IMR-90 (cell line): Measurements from ENCODE around the gene TRAPPC10. TPM values are rescaled to one million over a fixed set of nuclear protein-coding genes. Genes with fewer than 3 reads are reported as not detected.

ENCODE experiments used
- ATAC-seq: fragments of 200-7000 bp; cut with Tn5 transposase; 2 replicates; pipeline ENCODE4 v1.9.1; 2020; ENCODE audit warnings: low read depth, mild to moderate bottlenecking, moderate library complexity
- BruUV-seq: library from RNA; stranded (reverse); fragments of 400-500 nt; replicated peaks from 2 replicates; lab custom pipeline; 2021; lab: Mats Ljungman, UMichigan
- CTCF ChIA-PET: fragments of 300-600 bp; formaldehyde crosslinking; extraction: SDS; loops from one replicate; lab custom pipeline; 2021; ENCODE audit warnings: antibody characterized with exemption; lab: Yijun Ruan, JAX
- POLR2A ChIA-PET: fragments of 300-600 bp; sonication (Branson Sonifier 250); formaldehyde crosslinking; loops from one replicate; lab custom pipeline; 2022; ENCODE audit warnings: antibody characterized with exemption; ENCODE audit not compliant: unreplicated experiment; lab: Charles Lee
- DNase-seq: peaks from one replicate; pipeline ENCODE4 v3.0.0; 2013
- H2AFZ ChIP-seq: replicated peaks from 2 replicates; pipeline ENCODE3; 2013; ENCODE audit warnings: low read length, mild to moderate bottlenecking; ENCODE audit not compliant: poor library complexity
- H2AK5ac ChIP-seq: 2 replicates; pipeline ENCODE4 v1.6.1; 2013; ENCODE audit warnings: low read depth, low read length, inconsistent platforms
- H2AK9ac ChIP-seq: replicated peaks from 2 replicates; pipeline ENCODE3; 2013; ENCODE audit warnings: mild to moderate bottlenecking, low read depth, low read length, moderate library complexity; ENCODE audit not compliant: poor library complexity
- H2BK120ac ChIP-seq: 2 replicates; pipeline ENCODE4 v1.6.1; 2013; ENCODE audit warnings: low read depth, low read length, inconsistent platforms
- H2BK15ac ChIP-seq: 3 replicates; pipeline ENCODE4 v1.6.1; 2013; ENCODE audit warnings: low read depth, low read length, inconsistent platforms
- H2BK20ac ChIP-seq: 2 replicates; pipeline ENCODE4 v1.6.1; 2013; ENCODE audit warnings: low read depth, mild to moderate bottlenecking, inconsistent platforms, low read length, moderate library complexity
- H2BK5ac ChIP-seq: 2 replicates; pipeline ENCODE4 v1.6.1; 2013; ENCODE audit warnings: mild to moderate bottlenecking, low read depth, low read length, inconsistent platforms; ENCODE audit not compliant: poor library complexity, severe bottlenecking
- H3K14ac ChIP-seq: replicated peaks from 2 replicates; pipeline ENCODE4 v1.6.1; 2013; ENCODE audit warnings: low read depth, low read length, inconsistent platforms
- H3K18ac ChIP-seq: 2 replicates; pipeline ENCODE4 v1.6.1; 2013; ENCODE audit warnings: low read depth, low read length, control low read depth
- H3K23ac ChIP-seq: 2 replicates; pipeline ENCODE4 v1.6.1; 2013; ENCODE audit warnings: low read depth, low read length, inconsistent platforms
- H3K27ac ChIP-seq: 2 replicates; pipeline ENCODE4 v1.5.1; 2013; ENCODE audit warnings: mild to moderate bottlenecking, control low read depth, low read length; ENCODE audit not compliant: insufficient read depth
- H3K27me3 ChIP-seq: 2 replicates; pipeline ENCODE4 v1.6.1; 2013; ENCODE audit warnings: low read length; ENCODE audit not compliant: control insufficient read depth, insufficient read depth
- H3K36me3 ChIP-seq: 2 replicates; pipeline ENCODE4 v1.6.1; 2013; ENCODE audit warnings: low read length, mixed read lengths; ENCODE audit not compliant: control insufficient read depth, insufficient read depth
- H3K4ac ChIP-seq: 2 replicates; pipeline ENCODE4 v1.6.1; 2013; ENCODE audit warnings: low read depth, low read length, inconsistent platforms
- H3K4me1 ChIP-seq: 2 replicates; pipeline ENCODE4 v1.6.1; 2013; ENCODE audit warnings: low read length, mixed read lengths; ENCODE audit not compliant: control insufficient read depth, insufficient read depth
- H3K4me2 ChIP-seq: 2 replicates; pipeline ENCODE4 v1.6.1; 2013; ENCODE audit warnings: low read depth, mild to moderate bottlenecking, control low read depth, low read length, moderate library complexity
- H3K4me3 ChIP-seq: 2 replicates; pipeline ENCODE4 v1.5.1; 2013; ENCODE audit warnings: low read depth, mild to moderate bottlenecking, control low read depth, low read length, moderate library complexity; ENCODE audit not compliant: insufficient read depth
- H3K56ac ChIP-seq: 2 replicates; pipeline ENCODE4 v1.6.1; 2013; ENCODE audit warnings: low read length, inconsistent platforms; ENCODE audit not compliant: insufficient read depth; ENCODE audit errors: extremely low read depth
- H3K79me1 ChIP-seq, 2 experiments: 2 replicates each; pipeline ENCODE4 v1.6.1; 2013; ENCODE audit warnings: low read length in 2 of 2, inconsistent platforms in 1 of 2, low read depth in 1 of 2
- H3K9ac ChIP-seq: 2 replicates; pipeline ENCODE4 v1.6.1; 2013; ENCODE audit warnings: low read depth, low read length, control low read depth
- H3K9me1 ChIP-seq: 2 replicates; pipeline ENCODE4 v1.6.1; 2013; ENCODE audit warnings: low read length, inconsistent platforms; ENCODE audit not compliant: insufficient read depth
- H3K9me3 ChIP-seq: 2 replicates; pipeline ENCODE4 v1.6.1; 2013; ENCODE audit warnings: low read length; ENCODE audit not compliant: control insufficient read depth, insufficient read depth
- H4K20me1 ChIP-seq: 2 replicates; pipeline ENCODE4 v1.6.1; 2013; ENCODE audit warnings: low read length, inconsistent platforms; ENCODE audit not compliant: insufficient read depth
- H4K5ac ChIP-seq: 2 replicates; pipeline ENCODE4 v1.6.1; 2013; ENCODE audit warnings: mild to moderate bottlenecking, low read depth, low read length, control low read depth
- H4K8ac ChIP-seq, 2 experiments: 2 replicates each; pipeline ENCODE4 v1.6.1; 2013; ENCODE audit warnings: low read depth in 2 of 2, low read length in 2 of 2, control low read depth in 1 of 2, inconsistent platforms in 1 of 2
- H4K91ac ChIP-seq: 2 replicates; pipeline ENCODE4 v1.6.1; 2013; ENCODE audit warnings: low read depth, low read length, inconsistent platforms; ENCODE audit not compliant: insufficient read depth
- BHLHE40 ChIP-seq: fragments of 150-350 bp; IDR thresholded peaks from 2 replicates; pipeline ENCODE4 v1.6.1; 2016; ENCODE audit warnings: mild to moderate bottlenecking, low read depth, low read length
- CEBPB ChIP-seq: IDR thresholded peaks from 2 replicates; pipeline ENCODE4 v1.6.1; 2012; ENCODE audit warnings: low read depth, low read length, improper control_type of control experiment
- CHD1 ChIP-seq: IDR thresholded peaks from 2 replicates; pipeline ENCODE4 v1.6.1; 2012; ENCODE audit warnings: low read depth, low read length, improper control_type of control experiment
- ELK1 ChIP-seq: fragments of 150-350 bp; IDR thresholded peaks from 2 replicates; pipeline ENCODE4 v1.6.1; 2016; ENCODE audit warnings: low read depth, mild to moderate bottlenecking, low read length, moderate library complexity, borderline replicate concordance
- FOS ChIP-seq: fragments of 150-350 bp; IDR thresholded peaks from 2 replicates; pipeline ENCODE4 v1.6.1; 2016; ENCODE audit warnings: low read depth, low read length
- MAFK ChIP-seq: IDR thresholded peaks from 2 replicates; pipeline ENCODE4 v1.6.1; 2012; ENCODE audit warnings: low read depth, low read length, improper control_type of control experiment
- MAZ ChIP-seq: IDR thresholded peaks from 2 replicates; pipeline ENCODE4 v1.6.1; 2012; ENCODE audit warnings: low read depth, mild to moderate bottlenecking, low read length, improper control_type of control experiment, moderate library complexity, borderline replicate concordance
- MXI1 ChIP-seq: IDR thresholded peaks from 2 replicates; pipeline ENCODE4 v1.6.1; 2012; ENCODE audit warnings: low read depth, mild to moderate bottlenecking, low read length, moderate library complexity, borderline replicate concordance
- NFE2L2 ChIP-seq: fragments of 150-350 bp; IDR thresholded peaks from 2 replicates; pipeline ENCODE4 v1.6.1; 2016; ENCODE audit warnings: low read depth, mild to moderate bottlenecking, low read length
- POLR2A ChIP-seq: IDR thresholded peaks from 2 replicates; pipeline ENCODE4 v1.6.1; 2012; ENCODE audit warnings: mild to moderate bottlenecking, low read depth, low read length
- RAD21 ChIP-seq: IDR thresholded peaks from 2 replicates; pipeline ENCODE4 v1.6.1; 2012; ENCODE audit warnings: low read length, improper control_type of control experiment
- RCOR1 ChIP-seq: IDR thresholded peaks from 2 replicates; pipeline ENCODE4 v1.6.1; 2012; ENCODE audit warnings: mild to moderate bottlenecking, low read length, improper control_type of control experiment; ENCODE audit not compliant: insufficient replicate concordance
- RFX5 ChIP-seq: IDR thresholded peaks from 2 replicates; pipeline ENCODE4 v1.8.0; 2012; ENCODE audit warnings: low read depth, mild to moderate bottlenecking, low read length, moderate library complexity
- SMC3 ChIP-seq: fragments of 150-350 bp; IDR thresholded peaks from 2 replicates; pipeline ENCODE4 v1.6.1; 2016; ENCODE audit warnings: low read depth, mild to moderate bottlenecking, antibody characterized with exemption, low read length, moderate library complexity
- whole genome bisulfite sequencing, 2 experiments: methylation state at CpG; one replicate each; pipeline versions ENCODE4 v1.1.5 to v1.1.7; 2013; ENCODE audit warnings: missing lambda C conversion rate in 2 of 2; ENCODE audit not compliant: insufficient read length in 1 of 2; ENCODE audit errors: extremely low coverage in 2 of 2; 5-methylcytosine and 5-hydroxymethylcytosine counted together
- dilution Hi-C: fragments of 300-500 bp; cut with HindIII; formaldehyde crosslinking; loops from one replicate; pipeline ENCODE4 v1.14.3; 2018; ENCODE audit warnings: low sequenced_read_pairs; ENCODE audit not compliant: unreplicated experiment
- in situ Hi-C: fragments of 300-500 bp; cut with MboI; formaldehyde crosslinking; loops from 3 replicates; pipeline ENCODE4 v1.14.3; 2019; ENCODE audit warnings: low sequenced_read_pairs, inconsistent platforms, mixed read lengths
- intact Hi-C: fragments of 100-400 bp; cut with micrococcal nuclease; formaldehyde crosslinking; loops from 2 replicates; pipeline ENCODE4 v1.10.0; 2022
- polyA plus RNA-seq, 3 experiments: library from polyadenylated mRNA; depleted of rRNA; stranded (reverse); fragments of >200 nt; gene quantifications; 2 replicates each; pipeline ENCODE4 v1.2.3, GENCODE V29; 2012; ENCODE audit warnings: low replicate concordance in 1 of 3
- total RNA-seq: library from RNA; depleted of rRNA; stranded (reverse); fragments of >200 nt; gene quantifications from 2 replicates; pipeline ENCODE4 v1.2.3, GENCODE V29; 2012
- TF ChIP-seq, protein P1 (sequence below): conservative IDR thresholded peaks from 2 replicates; pipeline ENCODE4 v1.5.1; 2012; ENCODE audit warnings: mild to moderate bottlenecking, low read depth, low read length, improper control_type of control experiment
- TF ChIP-seq, protein P2 (sequence below): fragments of 150-350 bp; IDR thresholded peaks from 2 replicates; pipeline ENCODE4 v1.6.1; 2017; ENCODE audit warnings: mild to moderate bottlenecking, antibody characterized with exemption, low read length, low read depth

The TRAPPC10 gene
- total and polyA plus RNA-seq, 2 of the 4 experiments (the other 2 are of a cell fraction), result 17.8 to 18.1 TPM

- no peak overlapping the region for H3K56ac ChIP-seq
- no TSS peak for BruUV-seq
- H3K9me1 ChIP-seq, result peaks cover 5% of the 10 kb centered on the region
- dilution Hi-C loops, result no loop called here
- in situ Hi-C loops, result no loop called here
- no peak overlapping the region for H3K27ac ChIP-seq
- H2BK120ac ChIP-seq, result no peak overlapping the region
- H4K8ac ChIP-seq, result no peak overlapping the region
- no peak overlapping the region for H2AFZ ChIP-seq
- no peak overlapping the region for H4K91ac ChIP-seq
- no peak overlapping the region for H2BK20ac ChIP-seq
- H2BK15ac ChIP-seq, result no peak overlapping the region
- no peak overlapping the region for H3K9ac ChIP-seq
- H3K36me3 ChIP-seq, result peaks cover 36% of the 10 kb centered on the region
- H2AK5ac ChIP-seq, result no peak overlapping the region
- ChIA-PET CTCF (no interaction called here), POLR2A (no interaction called here)
- no peak overlapping the region for H4K5ac ChIP-seq
- no peaks in the 10 kb centered on the region for H3K27me3 ChIP-seq
- ATAC-seq, result no peak
- H3K4me2 ChIP-seq, result no peak overlapping the region
- H3K18ac ChIP-seq, result no peak overlapping the region
- WGBS, 2 experiments, result 94% methylated on average over 8 of the region's 18 CpGs; no CpG with 5 or more reads in 1 of the 2 experiments
- H2BK5ac ChIP-seq, result no peak overlapping the region
- H3K4ac ChIP-seq, result no peak overlapping the region
- no peaks in the 10 kb centered on the region for H3K9me3 ChIP-seq
- intact Hi-C loops, result no loop called here
- no peak overlapping the region for H3K23ac ChIP-seq
- H3K14ac ChIP-seq, result no peak overlapping the region
- H3K4me3 ChIP-seq, result no peak overlapping the region
- no peak for TF ChIP-seq RFX5
- no peak for TF ChIP-seq MAFK
- no peak for TF ChIP-seq MXI1
- no peak for TF ChIP-seq SMC3
- no peak for TF ChIP-seq NFE2L2
- no peak for TF ChIP-seq CHD1
- TF ChIP-seq RAD21, result no peak
- TF ChIP-seq, protein P1, sequence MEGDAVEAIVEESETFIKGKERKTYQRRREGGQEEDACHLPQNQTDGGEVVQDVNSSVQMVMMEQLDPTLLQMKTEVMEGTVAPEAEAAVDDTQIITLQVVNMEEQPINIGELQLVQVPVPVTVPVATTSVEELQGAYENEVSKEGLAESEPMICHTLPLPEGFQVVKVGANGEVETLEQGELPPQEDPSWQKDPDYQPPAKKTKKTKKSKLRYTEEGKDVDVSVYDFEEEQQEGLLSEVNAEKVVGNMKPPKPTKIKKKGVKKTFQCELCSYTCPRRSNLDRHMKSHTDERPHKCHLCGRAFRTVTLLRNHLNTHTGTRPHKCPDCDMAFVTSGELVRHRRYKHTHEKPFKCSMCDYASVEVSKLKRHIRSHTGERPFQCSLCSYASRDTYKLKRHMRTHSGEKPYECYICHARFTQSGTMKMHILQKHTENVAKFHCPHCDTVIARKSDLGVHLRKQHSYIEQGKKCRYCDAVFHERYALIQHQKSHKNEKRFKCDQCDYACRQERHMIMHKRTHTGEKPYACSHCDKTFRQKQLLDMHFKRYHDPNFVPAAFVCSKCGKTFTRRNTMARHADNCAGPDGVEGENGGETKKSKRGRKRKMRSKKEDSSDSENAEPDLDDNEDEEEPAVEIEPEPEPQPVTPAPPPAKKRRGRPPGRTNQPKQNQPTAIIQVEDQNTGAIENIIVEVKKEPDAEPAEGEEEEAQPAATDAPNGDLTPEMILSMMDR, result no peak
- TF ChIP-seq RCOR1, result no peak
- TF ChIP-seq BHLHE40, result no peak
- no peak for TF ChIP-seq MAZ
- no peak for TF ChIP-seq CEBPB
- no peak for TF ChIP-seq ELK1
- no peak for TF ChIP-seq FOS
- no peak for TF ChIP-seq POLR2A
- TF ChIP-seq, protein P2, sequence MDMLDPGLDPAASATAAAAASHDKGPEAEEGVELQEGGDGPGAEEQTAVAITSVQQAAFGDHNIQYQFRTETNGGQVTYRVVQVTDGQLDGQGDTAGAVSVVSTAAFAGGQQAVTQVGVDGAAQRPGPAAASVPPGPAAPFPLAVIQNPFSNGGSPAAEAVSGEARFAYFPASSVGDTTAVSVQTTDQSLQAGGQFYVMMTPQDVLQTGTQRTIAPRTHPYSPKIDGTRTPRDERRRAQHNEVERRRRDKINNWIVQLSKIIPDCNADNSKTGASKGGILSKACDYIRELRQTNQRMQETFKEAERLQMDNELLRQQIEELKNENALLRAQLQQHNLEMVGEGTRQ, result no peak
- no peak for DNase-seq
- peaks cover 3 to 8% of the 10 kb centered on the region in 2 experiments; a peak in 3 of 4 replicates for H3K79me1 ChIP-seq
- H2AK9ac ChIP-seq, result no peak overlapping the region
- peaks cover 2% of the 10 kb centered on the region; the same call in 1 of the 2 replicates for H3K4me1 ChIP-seq
- peaks cover 14% of the 10 kb centered on the region for H4K20me1 ChIP-seq
Observed at GRCh38 chr21:43970551-43970950, 41.6 kb upstream of the TRAPPC10 start.
